SH-SY5Y (cell line): Measurements from ENCODE around the gene UBE2G2.

Source experiments
- GATA2 ChIP-seq: IDR thresholded peaks from 2 replicates; pipeline ENCODE4 v1.6.1; 2011; ENCODE audit warnings: mild to moderate bottlenecking, low read depth, low read length
- GATA3 ChIP-seq: IDR thresholded peaks from 2 replicates; pipeline ENCODE4 v1.6.1; 2011; ENCODE audit warnings: low read depth, mild to moderate bottlenecking, low read length, moderate library complexity

DNA sequence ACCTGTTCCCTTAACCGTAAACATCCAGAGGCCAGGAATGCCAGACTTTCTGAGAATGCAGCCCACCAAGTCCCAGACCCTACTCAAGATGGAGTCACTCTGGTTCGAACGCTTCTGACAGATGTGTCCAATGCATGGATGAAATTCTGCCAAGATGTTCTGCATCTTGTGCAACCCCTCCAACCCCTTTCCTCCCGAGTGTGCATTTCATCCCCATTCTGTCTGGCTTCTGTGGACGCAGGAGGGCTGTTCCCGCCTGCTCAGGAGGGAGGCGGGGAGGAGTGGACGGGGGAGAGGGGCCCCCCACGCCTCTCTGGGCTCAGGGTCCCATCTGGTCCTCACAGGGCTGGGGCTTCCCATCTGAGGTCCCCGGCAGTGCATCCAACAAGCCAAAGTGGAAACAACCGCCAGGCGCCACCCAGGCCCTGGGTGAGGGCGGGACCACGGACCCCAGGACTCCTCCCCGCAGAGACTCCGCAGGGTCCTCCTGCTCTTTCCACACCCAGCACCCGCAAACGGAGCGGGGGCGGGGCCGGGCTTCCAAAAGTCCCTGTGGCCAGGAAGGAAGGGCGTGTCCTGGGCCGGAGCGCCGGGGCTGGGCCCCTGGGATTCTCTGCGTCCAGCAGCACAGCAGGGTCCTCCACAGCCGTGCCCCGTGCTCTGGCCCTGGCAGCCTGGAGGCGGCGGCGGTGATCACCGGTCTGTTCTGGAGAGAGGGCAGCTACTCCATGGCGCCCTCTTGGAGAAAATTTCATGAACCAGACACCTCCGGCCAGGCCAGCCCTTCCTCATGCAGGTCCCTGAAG, 44.0 kb upstream of the UBE2G2 start:
- TF ChIP-seq GATA2 (no peak), GATA3 (no peak)
